Thymus (tissue), 11 donors: ENCODE data around the gene KCTD13. TPM values are rescaled to one million over a fixed set of nuclear protein-coding genes. Genes with fewer than 3 reads are reported as not detected.

Source experiments
- DNase-seq, 9 donors: peaks; one replicate each; pipeline ENCODE4 v3.0.0-alpha.2; 2013; ENCODE audit warnings: low spot score in 9 of 9, low read depth in 6 of 9, missing footprints in 1 of 9
- H3K27ac ChIP-seq, 2 donors: one replicate each; pipeline ENCODE4 v1.5.1; 2013; ENCODE audit warnings: control low read depth in 1 of 2, low read depth in 1 of 2, low read length in 1 of 2, mild to moderate bottlenecking in 1 of 2, moderate library complexity in 1 of 2
- H3K27me3 ChIP-seq, 2 donors: one replicate each; pipeline ENCODE4 v1.5.1; 2013; ENCODE audit warnings: low read length in 1 of 2; ENCODE audit not compliant: control insufficient read depth in 2 of 2, insufficient read depth in 1 of 2
- H3K36me3 ChIP-seq, 2 donors: one replicate each; pipeline ENCODE4 v1.5.1; 2013; ENCODE audit warnings: low read length in 1 of 2, mild to moderate bottlenecking in 1 of 2, moderate library complexity in 1 of 2; ENCODE audit not compliant: control insufficient read depth in 2 of 2, insufficient read depth in 2 of 2
- H3K4me1 ChIP-seq, 2 donors: one replicate each; pipeline ENCODE4 v1.5.1; 2013; ENCODE audit warnings: low read length in 2 of 2; ENCODE audit not compliant: control insufficient read depth in 2 of 2, insufficient read depth in 2 of 2
- H3K4me3 ChIP-seq, 2 donors: one replicate each; pipeline ENCODE4 v1.5.1; 2013; ENCODE audit warnings: low read length in 2 of 2, control low read depth in 1 of 2, mild to moderate bottlenecking in 1 of 2
- H3K9me3 ChIP-seq, 2 donors: one replicate each; pipeline ENCODE4 v1.5.1; 2013; ENCODE audit warnings: low read length in 1 of 2, mild to moderate bottlenecking in 1 of 2; ENCODE audit not compliant: control insufficient read depth in 2 of 2, insufficient read depth in 1 of 2
- WGBS: extraction: QIAGEN DNeasy Blood & Tissue Kit; methylation state at CpG from one replicate; pipeline ENCODE4 v1.1.7; 2013; 5-methylcytosine and 5-hydroxymethylcytosine counted together
- polyA plus RNA-seq: library from polyadenylated mRNA; stranded (reverse); fragments of 200-250 nt; gene quantifications from one replicate; pipeline ENCODE4 v1.2.3, GENCODE V29; 2013
- total RNA-seq: library from RNA; stranded (reverse); fragments of 120-200 nt; gene quantifications from one replicate; pipeline ENCODE4 v1.2.4, GENCODE V29; 2013
- donor health status: healthy.

Gene KCTD13
- total and polyA plus RNA-seq, 2 donors: 4.4 to 16.9 TPM

DNA sequence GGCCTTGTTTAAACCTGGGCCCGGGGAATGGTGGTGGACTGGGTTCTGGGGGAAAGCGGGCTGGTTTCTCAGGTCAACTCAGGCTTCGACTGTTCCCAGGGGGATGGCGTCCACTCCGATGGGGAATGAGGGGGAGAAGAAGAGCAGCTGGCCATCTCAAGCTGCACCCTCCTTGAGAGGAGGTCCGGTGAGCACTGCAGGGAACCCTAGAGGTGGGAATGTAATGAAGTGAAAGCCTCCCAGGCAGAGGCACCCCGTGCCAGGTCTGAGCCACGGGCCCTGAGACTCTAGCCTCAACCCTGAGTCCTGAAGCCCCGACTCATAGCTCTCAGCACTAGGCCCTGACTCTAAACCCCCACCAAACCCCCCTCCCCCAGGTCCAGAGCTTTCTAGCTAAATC lies 61.8 kb downstream of the KCTD13 start:
- WGBS: 90% methylated on average over 9 of the region's 9 CpGs
- peaks cover 0 to 2% of the 10 kb centered on the region in 2 donors for H3K27me3 ChIP-seq
- H3K4me1 ChIP-seq: peaks cover 5 to 22% of the 10 kb centered on the region in 2 donors
- H3K4me3 ChIP-seq: no peak overlapping the region
- H3K36me3 ChIP-seq: peaks cover 16 to 22% of the 10 kb centered on the region in 2 donors
- no peak for DNase-seq
- H3K27ac ChIP-seq: no peak overlapping the region
- no peaks in the 10 kb centered on the region for H3K9me3 ChIP-seq

DNA sequence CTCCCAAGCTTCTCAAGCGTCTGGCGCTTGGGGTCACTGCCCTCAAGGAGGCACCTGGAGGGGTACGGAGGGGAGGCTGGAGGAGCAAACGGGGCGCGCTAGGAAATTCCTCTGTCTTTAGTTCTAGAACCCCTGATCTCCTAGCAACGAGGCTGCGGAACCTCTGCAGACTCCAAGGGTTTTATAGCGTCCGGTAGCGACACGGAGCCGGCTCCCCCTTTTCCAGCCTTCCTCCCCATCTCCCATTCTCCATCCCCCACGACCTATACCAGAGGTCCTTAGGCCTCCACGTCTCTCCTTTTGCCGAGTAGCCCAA lies 62.4 kb downstream of the KCTD13 start:
- H3K4me3 ChIP-seq: no peak overlapping the region
- 38% methylated on average over 16 of the region's 16 CpGs for WGBS
- peak overlapping the region in 1 of 2 donors; percentile 99 for H3K27ac ChIP-seq
- no peaks in the 10 kb centered on the region for H3K9me3 ChIP-seq
- no peak for DNase-seq
- peaks cover 0 to 2% of the 10 kb centered on the region in 2 donors for H3K27me3 ChIP-seq
- peaks cover 5 to 22% of the 10 kb centered on the region in 2 donors for H3K4me1 ChIP-seq
- peaks cover 22 to 28% of the 10 kb centered on the region in 2 donors for H3K36me3 ChIP-seq

- Histone ChIP-seq H3K27ac (peak within 1 kb of the TSS; percentile 94 to 99), H3K27me3 (peaks cover 0 to 2% of the 10 kb centered on the region in 2 donors), H3K36me3 (peaks cover 27 to 33% of the 10 kb centered on the region in 2 donors), H3K9me3 (no peaks in the 10 kb centered on the region), H3K4me3 (peak within 1 kb of the TSS; percentile 89 to 92), H3K4me1 (peaks cover 5 to 22% of the 10 kb centered on the region in 2 donors)
- peak; percentile 90 to 99 (median 96) for DNase-seq
- under 1% methylated on average over 57 of the region's 57 CpGs for WGBS
Measured at GRCh38 chr16:29862884-29863668, 63.0 kb downstream of the KCTD13 start, which contains the start of gene CDIPT. Gene CDIPT (minus strand): TSS chr16:29863226. CDS start chr16:29862857, 369 bp downstream.

DNA sequence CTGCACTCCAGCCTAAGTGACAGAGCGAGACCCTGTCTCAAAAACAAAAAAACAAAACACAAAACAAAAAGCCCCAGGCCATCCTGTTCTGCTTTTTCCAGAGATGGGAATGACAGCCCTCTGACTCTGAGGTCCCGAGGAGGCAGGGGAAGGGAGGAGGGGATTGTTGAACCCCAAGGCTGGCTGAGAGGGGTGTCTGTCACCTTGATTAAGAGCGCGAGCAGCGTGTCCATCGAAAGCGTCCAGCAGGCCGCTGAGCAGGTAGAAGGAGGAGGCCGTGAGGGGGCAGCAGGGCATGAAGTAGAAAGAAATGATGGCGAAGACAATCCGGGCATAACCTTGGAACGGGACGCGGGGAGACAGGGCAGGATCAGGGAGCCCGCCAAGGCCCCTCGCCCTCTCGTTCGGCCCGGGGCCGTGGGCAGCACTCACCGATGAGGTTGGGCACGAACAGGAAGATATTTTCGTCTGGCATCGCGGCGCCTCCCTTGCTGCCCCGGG lies 63.6 kb downstream of the KCTD13 start:
- Histone ChIP-seq H3K4me1 (peaks cover 5 to 22% of the 10 kb centered on the region in 2 donors), H3K27ac (peak overlapping the region; percentile 94 to 99), H3K36me3 (peaks cover 27 to 33% of the 10 kb centered on the region in 2 donors), H3K27me3 (no peaks in the 10 kb centered on the region), H3K9me3 (no peaks in the 10 kb centered on the region), H3K4me3 (peak overlapping the region; percentile 89 to 92)
- DNase-seq: no peak
- WGBS: 3% methylated on average over 27 of the region's 27 CpGs

GRCh38 chr16:29860218-29860617 lies 65.8 kb downstream of the KCTD13 start:
- WGBS: 98% methylated on average over 9 of the region's 9 CpGs
- no peak for DNase-seq
- H3K27me3 ChIP-seq: no peaks in the 10 kb centered on the region
- no peaks in the 10 kb centered on the region for H3K9me3 ChIP-seq
- no peak overlapping the region for H3K27ac ChIP-seq
- peaks cover 5 to 34% of the 10 kb centered on the region in 2 donors for H3K4me1 ChIP-seq
- no peak overlapping the region for H3K4me3 ChIP-seq
- peaks cover 27 to 33% of the 10 kb centered on the region in 2 donors for H3K36me3 ChIP-seq

GRCh38 chr16:29858974-29859373 lies 67.1 kb downstream of the KCTD13 start:
- WGBS: 97% methylated on average over 19 of the region's 19 CpGs

GRCh38 chr16:29858149-29858849 lies 67.7 kb downstream of the KCTD13 start:
- Histone ChIP-seq H3K27me3 (no peaks in the 10 kb centered on the region), H3K9me3 (no peaks in the 10 kb centered on the region), H3K36me3 (peaks cover 27 to 33% of the 10 kb centered on the region in 2 donors), H3K4me3 (no peak overlapping the region), H3K27ac (no peak overlapping the region), H3K4me1 (peaks cover 5 to 29% of the 10 kb centered on the region in 2 donors)
- 95% methylated on average over 10 of the region's 10 CpGs for WGBS
- DNase-seq: no peak

More at GRCh38 chr16:29858974-29859373, 67.1 kb downstream of the KCTD13 start:
- Histone ChIP-seq H3K4me1 (peaks cover 5 to 34% of the 10 kb centered on the region in 2 donors), H3K4me3 (no peak overlapping the region), H3K9me3 (no peaks in the 10 kb centered on the region), H3K27me3 (no peaks in the 10 kb centered on the region), H3K36me3 (peaks cover 27 to 33% of the 10 kb centered on the region in 2 donors), H3K27ac (no peak overlapping the region)
- no peak for DNase-seq

DNA sequence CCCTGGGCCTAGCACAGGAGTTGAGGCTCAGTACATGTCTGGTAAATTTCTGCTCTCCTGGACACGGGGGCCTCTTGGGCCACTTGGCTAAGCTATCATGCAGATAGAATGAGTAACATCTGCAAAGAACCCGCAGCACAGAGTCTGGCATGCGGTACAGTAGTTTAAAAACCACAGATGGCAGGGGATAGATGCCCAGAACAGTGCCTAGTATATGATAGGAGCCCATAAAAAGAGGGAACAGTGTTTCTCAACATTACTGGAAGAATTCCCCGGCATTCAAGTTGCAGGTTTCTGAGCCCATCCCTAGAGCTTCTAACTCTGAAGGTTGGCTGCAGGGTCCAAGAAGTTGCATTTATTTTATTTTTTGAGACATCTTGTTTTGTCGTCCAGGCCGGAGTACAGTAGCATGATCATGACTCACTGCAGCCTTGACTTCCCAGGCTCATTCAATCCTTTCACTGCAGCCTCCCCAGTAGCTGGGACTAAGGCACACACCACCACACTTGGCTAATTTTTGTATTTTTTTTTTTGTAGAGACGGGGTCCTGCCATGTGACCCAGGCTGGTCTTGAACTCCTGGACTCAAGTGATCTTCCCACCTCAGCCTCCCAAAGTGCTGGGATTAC lies 68.8 kb downstream of the KCTD13 start:
- Histone ChIP-seq H3K27ac (no peak overlapping the region), H3K4me3 (no peak overlapping the region), H3K27me3 (no peaks in the 10 kb centered on the region), H3K9me3 (no peaks in the 10 kb centered on the region), H3K36me3 (peaks cover 27 to 33% of the 10 kb centered on the region in 2 donors), H3K4me1 (peaks cover 5 to 24% of the 10 kb centered on the region in 2 donors)
- DNase-seq: no peak
- 95% methylated on average over 7 of the region's 7 CpGs for WGBS
